HG03457 (cell line): ENCODE measurements around the gene SMIM14.
"Not testable (repeated sequence)": the region's sequence is repeated elsewhere in the genome, so short reads cannot be mapped to it uniquely, and the experiment has no call there.

ENCODE experiments used
- ATAC-seq: cut with Tn5 transposase; IDR thresholded peaks from one replicate; pipeline ENCODE4 v1.9.1; 2021; ENCODE audit warnings: moderate number of reproducible peaks; ENCODE audit not compliant: unreplicated experiment

SMIM14 gene

GRCh38 chr4:39510348-39510929 is 128.2 kb downstream of the SMIM14 start:
- ATAC-seq = no peak

GRCh38 chr4:39505581-39505980 is 133.1 kb downstream of the SMIM14 start:
- no peak for ATAC-seq

DNA sequence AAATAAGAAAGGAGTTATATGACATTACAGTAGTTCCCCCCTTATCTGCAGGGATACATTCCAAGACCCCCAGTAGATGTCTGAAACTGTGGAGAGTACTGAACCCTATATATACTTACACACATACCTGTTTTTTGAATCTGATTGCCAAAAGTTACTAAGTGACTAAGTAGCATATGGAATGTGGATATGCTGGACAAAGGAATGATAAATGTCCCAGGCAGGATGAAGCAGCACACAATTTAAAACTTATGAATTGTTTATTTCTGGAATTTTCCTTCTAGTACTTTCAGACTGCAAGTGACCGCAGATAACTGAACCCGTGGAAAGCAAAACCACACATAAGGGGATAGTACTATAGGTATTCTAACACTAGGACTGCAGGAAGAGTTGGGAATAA is 134.1 kb downstream of the SMIM14 start:
- no peak for ATAC-seq

DNA sequence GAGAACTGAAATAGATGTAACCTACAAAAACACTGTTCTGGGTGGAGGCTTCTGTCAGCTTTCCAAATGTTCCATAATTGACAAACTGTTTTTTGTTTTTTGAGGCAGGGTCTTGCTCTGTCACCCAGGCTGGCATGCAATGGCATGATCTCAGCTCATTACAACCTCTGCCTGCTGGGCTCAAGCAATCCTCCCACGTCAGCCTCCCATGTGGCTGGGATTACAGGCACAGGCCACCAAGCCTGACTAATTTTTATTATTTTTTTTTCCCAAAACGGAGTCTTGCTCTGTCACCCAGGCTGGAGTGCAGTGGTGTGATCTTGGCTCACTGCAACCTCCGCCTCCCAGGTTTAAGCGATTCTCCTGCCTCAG is 136.0 kb downstream of the SMIM14 start:
- not testable (repeated sequence) for ATAC-seq

DNA sequence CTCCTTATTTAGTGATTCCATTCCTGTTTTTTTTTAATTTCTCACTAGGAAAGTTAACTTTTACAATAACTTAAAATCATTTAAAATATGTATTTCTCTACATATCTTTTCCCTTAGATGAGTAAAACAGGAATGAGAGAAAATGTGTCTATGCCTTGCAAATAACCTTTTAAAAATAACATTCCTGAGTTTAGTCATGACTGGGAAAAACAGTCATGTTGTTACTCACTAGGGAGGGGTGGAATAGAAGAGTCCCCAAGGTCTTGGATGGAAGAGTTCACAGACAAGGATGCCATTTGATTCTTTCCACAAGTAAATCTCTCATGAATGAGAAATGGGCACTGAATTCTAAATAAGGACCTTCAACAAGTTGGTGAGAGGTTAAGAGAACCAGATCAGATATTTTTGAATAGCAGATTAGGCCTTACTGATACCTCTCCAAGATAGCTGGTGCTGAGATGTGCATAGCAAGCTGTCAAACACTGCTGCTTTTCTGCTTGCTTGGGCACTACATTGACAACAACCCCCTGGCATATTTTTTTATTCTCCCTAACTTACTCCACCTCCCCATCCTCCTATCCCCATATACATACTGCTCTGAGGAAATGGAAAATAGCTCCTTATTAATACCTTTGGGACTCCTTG is 136.5 kb downstream of the SMIM14 start:
- no peak for ATAC-seq

- ATAC-seq = no peak
Observed at GRCh38 chr4:39498727-39499020, 140.0 kb downstream of the SMIM14 start.

- no peak for ATAC-seq
Observed at GRCh38 chr4:39497909-39498726, 140.5 kb downstream of the SMIM14 start.
